H1 (cell line): ENCODE results near the gene HABP4. TPM values are rescaled to one million over a fixed set of nuclear protein-coding genes. Genes with fewer than 3 reads are reported as not detected.

ENCODE experiments used
- CTCF ChIA-PET: fragments of 300-600 bp; sonication (Branson Sonifier 250); formaldehyde crosslinking; loops from one replicate; lab custom pipeline; 2021; ENCODE audit not compliant: partially characterized antibody; lab: Charles Lee
- POLR2A ChIA-PET: fragments of 300-600 bp; sonication (Branson Sonifier 250); formaldehyde crosslinking; loops from one replicate; lab custom pipeline; 2021; ENCODE audit warnings: inconsistent platforms; ENCODE audit not compliant: partially characterized antibody; lab: Charles Lee
- DNase-seq, 2 experiments: peaks; one replicate each; pipeline versions ENCODE4 v3.0.0 to v3.0.0-alpha.2; 2010 to 2022; ENCODE audit warnings: low spot score in 2 of 2, low read depth in 1 of 2, mixed read lengths in 1 of 2
- FAIRE-seq: peaks from 2 replicates; lab custom pipeline; 2011; peaks lifted over from hg19 to GRCh38; lab: Jason Lieb, UNC
- H2AFZ ChIP-seq: 2 replicates; pipeline ENCODE4 v1.8.1; 2012; ENCODE audit warnings: low read length, inconsistent platforms
- H2AK5ac ChIP-seq: 2 replicates; pipeline ENCODE4 v1.6.1; 2013; ENCODE audit warnings: low read depth, low read length
- H2BK120ac ChIP-seq: replicated peaks from 2 replicates; pipeline ENCODE3; 2013; ENCODE audit warnings: low read depth, low read length, inconsistent platforms
- H2BK12ac ChIP-seq: 2 replicates; pipeline ENCODE4 v1.6.1; 2013; ENCODE audit warnings: low read depth, low read length
- H2BK15ac ChIP-seq: 2 replicates; pipeline ENCODE4 v1.6.1; 2013; ENCODE audit warnings: low read length
- H2BK20ac ChIP-seq: 2 replicates; pipeline ENCODE4 v1.6.1; 2013; ENCODE audit warnings: low read length
- H2BK5ac ChIP-seq: 2 replicates; pipeline ENCODE4 v1.6.1; 2013; ENCODE audit warnings: low read depth, low read length
- H3K14ac ChIP-seq: 2 replicates; pipeline ENCODE4 v1.6.1; 2013; ENCODE audit warnings: inconsistent platforms; ENCODE audit not compliant: insufficient read length
- H3K18ac ChIP-seq: 2 replicates; pipeline ENCODE4 v1.6.1; 2013; ENCODE audit warnings: low read length; ENCODE audit errors: extremely low read depth
- H3K23ac ChIP-seq: 2 replicates; pipeline ENCODE4 v1.6.1; 2013; ENCODE audit warnings: inconsistent platforms; ENCODE audit not compliant: insufficient read length
- H3K23me2 ChIP-seq: 2 replicates; pipeline ENCODE4 v1.6.1; 2013; ENCODE audit warnings: low read depth, low read length
- H3K27ac ChIP-seq: 2 replicates; pipeline ENCODE4 v1.6.1; 2011; ENCODE audit warnings: low read depth, low read length, inconsistent platforms
- H3K27me3 ChIP-seq, 4 experiments: replicated peaks in 1 of 4; 1 replicate in 1 of 4; 2 replicates in 3 of 4; pipeline versions ENCODE4 v1.6.1 to v1.8.1; 2011 to 2013; ENCODE audit warnings: low read length in 3 of 4, mild to moderate bottlenecking in 3 of 4, inconsistent platforms in 2 of 4, mixed read lengths in 2 of 4, moderate library complexity in 1 of 4; ENCODE audit not compliant: control insufficient read depth in 3 of 4, insufficient read depth in 3 of 4; ENCODE audit errors: extremely low read depth in 1 of 4
- H3K36me3 ChIP-seq, 4 experiments: 2 replicates each; pipeline versions ENCODE4 v1.6.1 to v1.8.1; 2011 to 2013; ENCODE audit warnings: mild to moderate bottlenecking in 4 of 4, low read length in 3 of 4, moderate library complexity in 2 of 4, control low read depth in 1 of 4, inconsistent platforms in 1 of 4; ENCODE audit not compliant: insufficient read depth in 4 of 4, control insufficient read depth in 2 of 4
- H3K4ac ChIP-seq: replicated peaks from 2 replicates; pipeline ENCODE3; 2013; ENCODE audit warnings: low read length, low read depth, mixed read lengths, inconsistent platforms; ENCODE audit not compliant: insufficient read length
- H3K4me1 ChIP-seq, 4 experiments: replicated peaks in 1 of 4; 1 replicate in 1 of 4; 2 replicates in 3 of 4; pipeline versions ENCODE4 v1.6.1 to v1.8.1; 2011 to 2013; ENCODE audit warnings: low read length in 3 of 4, inconsistent platforms in 2 of 4, mixed read lengths in 1 of 4; ENCODE audit not compliant: insufficient read depth in 4 of 4, control insufficient read depth in 3 of 4
- H3K4me2 ChIP-seq, 2 experiments: 2 replicates each; pipeline versions ENCODE4 v1.6.1 to v1.8.1; 2011 to 2013; ENCODE audit warnings: low read depth in 2 of 2, low read length in 2 of 2, control low read depth in 1 of 2, inconsistent platforms in 1 of 2, mild to moderate bottlenecking in 1 of 2; ENCODE audit not compliant: insufficient read depth in 1 of 2
- H3K4me3 ChIP-seq, 4 experiments: fragments of 200-600, 300-600 bp in 1 of 4; sonication (generic), shearing (Covaris generic), sonication (Bioruptor Twin) in 1 of 4; 2 replicates each; pipeline versions ENCODE4 v1.5.1 to v1.8.1; 2011 to 2016; ENCODE audit warnings: low read length in 4 of 4, low read depth in 3 of 4, control low read depth in 2 of 4, inconsistent platforms in 2 of 4, mild to moderate bottlenecking in 2 of 4, mixed read lengths in 1 of 4, moderate library complexity in 1 of 4; ENCODE audit not compliant: insufficient read depth in 2 of 4; ENCODE audit errors: extremely low read depth in 1 of 4
- H3K56ac ChIP-seq: replicated peaks from 2 replicates; pipeline ENCODE3; 2013; ENCODE audit warnings: low read depth, mild to moderate bottlenecking, mixed read lengths, low read length, inconsistent platforms; ENCODE audit not compliant: insufficient read length
- H3K79me1 ChIP-seq: 2 replicates; pipeline ENCODE4 v1.6.1; 2013; ENCODE audit warnings: low read depth, low read length, control low read depth
- H3K79me2 ChIP-seq, 2 experiments: 2 replicates each; pipeline versions ENCODE4 v1.6.1 to v1.8.1; 2012 to 2013; ENCODE audit warnings: low read length in 2 of 2, mild to moderate bottlenecking in 2 of 2, inconsistent platforms in 1 of 2; ENCODE audit not compliant: insufficient read depth in 2 of 2, control insufficient read depth in 1 of 2
- H3K9ac ChIP-seq, 4 experiments: replicated peaks in 1 of 4; 1 replicate in 1 of 4; 2 replicates in 3 of 4; pipeline versions ENCODE4 v1.6.1 to v1.8.1; 2011 to 2013; ENCODE audit warnings: low read depth in 3 of 4, low read length in 3 of 4, control low read depth in 2 of 4, mild to moderate bottlenecking in 2 of 4, moderate library complexity in 2 of 4, inconsistent platforms in 1 of 4; ENCODE audit errors: extremely low read depth in 1 of 4
- H3K9me3 ChIP-seq, 2 experiments: 2 replicates each; pipeline versions ENCODE4 v1.6.1 to v1.8.1; 2012 to 2013; ENCODE audit warnings: mild to moderate bottlenecking in 2 of 2, moderate library complexity in 2 of 2, control low read depth in 1 of 2, inconsistent platforms in 1 of 2, low read depth in 1 of 2, low read length in 1 of 2, mixed read lengths in 1 of 2; ENCODE audit not compliant: insufficient read depth in 2 of 2
- H4K20me1 ChIP-seq, 2 experiments: replicated peaks in 1 of 2; 2 replicates each; pipeline versions ENCODE3 to v1.8.1; 2011 to 2013; ENCODE audit warnings: inconsistent platforms in 2 of 2, low read length in 2 of 2, mild to moderate bottlenecking in 1 of 2; ENCODE audit not compliant: insufficient read depth in 2 of 2, control insufficient read depth in 1 of 2
- H4K5ac ChIP-seq: 2 replicates; pipeline ENCODE4 v1.6.1; 2013; ENCODE audit warnings: low read length, low read depth, mixed read lengths, inconsistent platforms; ENCODE audit not compliant: insufficient read length
- H4K8ac ChIP-seq: 2 replicates; pipeline ENCODE4 v1.8.0; 2013; ENCODE audit warnings: mild to moderate bottlenecking, moderate library complexity, low read length, inconsistent platforms; ENCODE audit not compliant: insufficient read depth; ENCODE audit errors: extremely low read depth
- H4K91ac ChIP-seq: replicated peaks from 2 replicates; pipeline ENCODE3; 2013; ENCODE audit warnings: low read length, mixed read lengths, inconsistent platforms; ENCODE audit not compliant: insufficient read length
- CBX5 ChIP-seq: fragments of 300-800, 300-1000 bp; sonication (generic); IDR thresholded peaks from 2 replicates; pipeline ENCODE4 v1.7.1; 2016; ENCODE audit warnings: antibody characterized with exemption, low read length, low read depth
- NANOG ChIP-seq: IDR thresholded peaks from 2 replicates; pipeline ENCODE4 v1.6.1; 2011; ENCODE audit warnings: low read length, low read depth, mild to moderate bottlenecking, inconsistent platforms; ENCODE audit not compliant: insufficient read depth, poor library complexity, severe bottlenecking
- SIN3A ChIP-seq, 2 experiments: IDR thresholded peaks in 1 of 2; conservative IDR thresholded peaks in 1 of 2; 2 replicates each; pipeline ENCODE4 v1.6.1; 2011 to 2012; ENCODE audit warnings: low read length in 2 of 2, improper control_type of control experiment in 1 of 2, low read depth in 1 of 2, mild to moderate bottlenecking in 1 of 2
- SIRT6 ChIP-seq: IDR thresholded peaks from one replicate; pipeline ENCODE4 v1.7.1; 2012; ENCODE audit warnings: low read length, inconsistent platforms
- SP1 ChIP-seq: IDR thresholded peaks from 2 replicates; pipeline ENCODE4 v1.6.1; 2011; ENCODE audit warnings: low read depth, low read length
- SRF ChIP-seq: IDR thresholded peaks from 2 replicates; pipeline ENCODE4 v1.6.1; 2011; ENCODE audit warnings: mild to moderate bottlenecking, low read depth, low read length, moderate library complexity
- WGBS, 2 experiments: shearing (Covaris generic) in 1 of 2; methylation state at CpG; one replicate each; pipeline versions ENCODE4 v1.1.6 to v1.1.7; 2013 to 2015; ENCODE audit warnings: low lambda C conversion rate in 2 of 2, mixed read lengths in 2 of 2, inconsistent platforms in 1 of 2, low coverage in 1 of 2, missing lambda C conversion rate in 1 of 2; ENCODE audit not compliant: insufficient replicate concordance in 2 of 2, insufficient coverage in 1 of 2, insufficient read length in 1 of 2; ENCODE audit errors: extremely low coverage in 1 of 2, missing lambda C conversion rate in 1 of 2; 5-methylcytosine and 5-hydroxymethylcytosine counted together
- polyA plus RNA-seq, 7 experiments: library from polyadenylated mRNA; depleted of rRNA in 3 of 7; stranded (reverse) in 5 of 7; unstranded in 2 of 7; fragments of >200 nt in 5 of 7; fragments of 200-250 nt in 2 of 7; gene quantifications; 1 replicate in 5 of 7; 2 replicates in 1 of 7; 4 replicates in 1 of 7; pipeline versions ENCODE4 v1.2.1 to v1.2.3, GENCODE V29; 2011 to 2013; ENCODE audit warnings: missing spikeins in 2 of 7, mixed read lengths in 2 of 7
- total RNA-seq: library from RNA; stranded (reverse); fragmentation: NEBNext Ultra II Directional; extraction: Animal tissue kit (Norgen Biotek cat#: 25700); gene quantifications from 2 replicates; pipeline ENCODE4 v1.2.1, GENCODE V29; 2021
- TF ChIP-seq, protein P1 (sequence below): IDR thresholded peaks from 2 replicates; pipeline ENCODE4 v1.6.1; 2011; ENCODE audit warnings: low read length, improper control_type of control experiment

The HABP4 gene
- total and polyA plus RNA-seq, 2 of the 8 experiments (the other 6 are each of a cell fraction or from before 2014, with no cell fraction given): 3.3 to 11.2 TPM

DNA sequence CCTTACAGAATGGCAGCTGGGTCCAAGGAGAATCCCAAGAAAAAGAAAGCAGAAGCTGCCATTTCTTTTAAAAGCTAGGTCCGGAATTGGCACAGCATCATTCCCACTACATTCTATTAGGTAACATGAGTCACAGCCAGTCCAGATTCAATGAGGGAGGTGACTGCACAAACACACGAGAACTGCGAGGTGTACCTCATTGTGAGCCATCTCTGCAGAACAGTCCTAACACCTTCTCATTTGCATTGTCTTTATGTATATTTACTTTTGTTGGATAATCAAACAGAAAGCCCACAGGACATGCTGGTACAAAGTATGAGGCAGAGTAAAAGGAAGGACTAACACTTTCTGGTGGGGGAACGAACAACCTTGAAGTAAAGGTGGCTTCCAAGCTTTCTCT lies 14.6 kb upstream of the HABP4 start:
- ChIA-PET POLR2A (interaction anchor here (0.5 kb wide), 1 partner anchor 118 kb away, joined by 3 read pairs; no protein-coding TSS in a partner anchor), CTCF (interaction anchor here (0.8 to 1.5 kb wide), 5 partner anchors 9 to 215 kb away, joined by 3 to 6 read pairs (median 5); partner anchors contain the start of gene HABP4)
- H3K27ac ChIP-seq: no peak overlapping the region
- 89% methylated on average over 4 of the region's 4 CpGs; no CpG with 5 or more reads in 1 of the 2 experiments for WGBS, 2 experiments
- no peak overlapping the region for H2BK12ac ChIP-seq
- DNase-seq (no peak), FAIRE-seq (no peak)
- no peak overlapping the region for H3K56ac ChIP-seq
- H3K36me3 ChIP-seq: no peaks in the 10 kb centered on the region
- no peaks in the 10 kb centered on the region for H3K27me3 ChIP-seq
- no peak overlapping the region for H2AFZ ChIP-seq
- H2BK20ac ChIP-seq: no peak overlapping the region
- no peak overlapping the region for H3K23ac ChIP-seq
- no peaks in the 10 kb centered on the region for H3K23me2 ChIP-seq
- H3K9ac ChIP-seq: no peak overlapping the region
- no peak overlapping the region for H4K91ac ChIP-seq
- H3K4me3 ChIP-seq: no peak overlapping the region
- H2BK15ac ChIP-seq: no peak overlapping the region
- no peak overlapping the region for H3K18ac ChIP-seq
- H3K9me3 ChIP-seq: no peaks in the 10 kb centered on the region
- no peak overlapping the region for H3K14ac ChIP-seq
- no peaks in the 10 kb centered on the region for H4K20me1 ChIP-seq
- H4K5ac ChIP-seq: no peak overlapping the region
- no peak overlapping the region for H2BK5ac ChIP-seq
- H3K79me2 ChIP-seq: no peaks in the 10 kb centered on the region
- TF ChIP-seq NANOG (no peak), SRF (no peak), SIN3A (conservative IDR thresholded peaks at IDR 0.05 in 1 of 2, IDR thresholded peaks at IDR 0.05 in 1 of 2; ENCODE audit: low read depth in 1 of 2, low read length in 2 of 2) (no peak), CBX5 (no peak), SIRT6 (no peak), SP1 (no peak)
- TF ChIP-seq, protein P1, sequence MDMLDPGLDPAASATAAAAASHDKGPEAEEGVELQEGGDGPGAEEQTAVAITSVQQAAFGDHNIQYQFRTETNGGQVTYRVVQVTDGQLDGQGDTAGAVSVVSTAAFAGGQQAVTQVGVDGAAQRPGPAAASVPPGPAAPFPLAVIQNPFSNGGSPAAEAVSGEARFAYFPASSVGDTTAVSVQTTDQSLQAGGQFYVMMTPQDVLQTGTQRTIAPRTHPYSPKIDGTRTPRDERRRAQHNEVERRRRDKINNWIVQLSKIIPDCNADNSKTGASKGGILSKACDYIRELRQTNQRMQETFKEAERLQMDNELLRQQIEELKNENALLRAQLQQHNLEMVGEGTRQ: no peak
- no peak overlapping the region for H2AK5ac ChIP-seq
- H4K8ac ChIP-seq: no peak overlapping the region
- no peak overlapping the region for H2BK120ac ChIP-seq
- no peaks in the 10 kb centered on the region for H3K79me1 ChIP-seq
- no peaks in the 10 kb centered on the region for H3K4me1 ChIP-seq
- no peak overlapping the region for H3K4ac ChIP-seq
- H3K4me2 ChIP-seq: no peak overlapping the region
